HEK293 (cell line): ENCODE data around the gene ENDOU.

ENCODE experiments used
- CTCF ChIA-PET: fragments of 350-600 bp; formaldehyde crosslinking; extraction: SDS; loops from one replicate; lab custom pipeline; 2021; ENCODE audit warnings: antibody characterized with exemption; lab: Yijun Ruan, JAX
- POLR2A ChIA-PET: fragments of 300-600 bp; formaldehyde crosslinking; extraction: SDS; loops from one replicate; lab custom pipeline; 2020; ENCODE audit warnings: antibody characterized with exemption, inconsistent platforms; lab: Yijun Ruan, JAX
- H3K27ac ChIP-seq: fragments of 200-500 bp; sonication (Bioruptor generic); 2 replicates; pipeline ENCODE4 v1.5.1; 2014; ENCODE audit warnings: low read depth, low read length, control low read depth, inconsistent platforms; ENCODE audit errors: extremely low read depth
- H3K36me3 ChIP-seq, 2 experiments: fragments of 200-500 bp in 1 of 2; sonication (Bioruptor generic) in 1 of 2; 1 replicate in 1 of 2; 2 replicates in 1 of 2; pipeline ENCODE4 v1.5.1; 2014 to 2017; ENCODE audit warnings: inconsistent platforms in 2 of 2, low read length in 2 of 2; ENCODE audit not compliant: control insufficient read depth in 2 of 2, insufficient read depth in 1 of 2
- H3K4me1 ChIP-seq: fragments of 200-500 bp; sonication (Bioruptor generic); 2 replicates; pipeline ENCODE4 v1.5.1; 2014; ENCODE audit warnings: mild to moderate bottlenecking, low read length, inconsistent platforms; ENCODE audit not compliant: control insufficient read depth, insufficient read depth
- H3K4me3 ChIP-seq: 2 replicates; pipeline ENCODE4 v1.5.1; 2011; ENCODE audit warnings: low read depth, mild to moderate bottlenecking, control low read depth, low read length, moderate library complexity
- H3K9me3 ChIP-seq: fragments of 200-500 bp; sonication (Bioruptor generic); 2 replicates; pipeline ENCODE4 v1.5.1; 2014; ENCODE audit warnings: low read depth, low read length, inconsistent platforms; ENCODE audit not compliant: control insufficient read depth, insufficient read depth
- BCL11B ChIP-seq: fragments of 450-650 bp; formaldehyde crosslinking; IDR thresholded peaks from 2 replicates; pipeline ENCODE4 v1.5.1; 2016; ENCODE audit warnings: low read depth, missing biosample characterization, missing genetic modification characterization
- HOXC10 ChIP-seq: sonication (generic); formaldehyde crosslinking; IDR thresholded peaks from 2 replicates; pipeline ENCODE4 v1.8.1; 2023; ENCODE audit warnings: mild to moderate bottlenecking, missing genetic modification reagents
- IKZF3 ChIP-seq: fragments of 450-650 bp; IDR thresholded peaks from 2 replicates; pipeline ENCODE4 v1.5.0; 2018; ENCODE audit warnings: missing biosample characterization, mild to moderate bottlenecking, missing genetic modification characterization, moderate library complexity
- OVOL3 ChIP-seq: fragments of 450-650 bp; formaldehyde crosslinking; IDR thresholded peaks from 2 replicates; pipeline ENCODE4 v1.5.1; 2016; ENCODE audit warnings: missing biosample characterization, missing genetic modification characterization
- PRDM2 ChIP-seq: fragments of 450-650 bp; formaldehyde crosslinking; IDR thresholded peaks from 2 replicates; pipeline ENCODE4 v1.5.1; 2016; ENCODE audit warnings: missing biosample characterization, missing genetic modification characterization, borderline replicate concordance
- SALL2 ChIP-seq: fragments of 450-650 bp; formaldehyde crosslinking; IDR thresholded peaks from 2 replicates; pipeline ENCODE4 v1.5.0; 2017; ENCODE audit warnings: missing biosample characterization, mild to moderate bottlenecking, missing genetic modification characterization, borderline replicate concordance
- WT1 ChIP-seq: fragments of 450-650 bp; formaldehyde crosslinking; IDR thresholded peaks from 2 replicates; pipeline ENCODE4 v1.5.1; 2016; ENCODE audit warnings: missing biosample characterization, missing genetic modification characterization
- ZBTB26 ChIP-seq: fragments of 450-650 bp; formaldehyde crosslinking; optimal IDR thresholded peaks from 2 replicates; pipeline ENCODE3; 2016; ENCODE audit warnings: missing biosample characterization, mild to moderate bottlenecking, missing genetic modification characterization
- ZNF121 ChIP-seq: fragments of 450-650 bp; formaldehyde crosslinking; IDR thresholded peaks from 2 replicates; pipeline ENCODE4 v1.5.1; 2016; ENCODE audit warnings: missing biosample characterization, missing genetic modification characterization
- ZNF174 ChIP-seq: fragments of 450-650 bp; formaldehyde crosslinking; IDR thresholded peaks from 2 replicates; pipeline ENCODE4 v1.5.0; 2017; ENCODE audit warnings: missing biosample characterization, mild to moderate bottlenecking, missing genetic modification characterization
- ZNF18 ChIP-seq: fragments of 450-650 bp; formaldehyde crosslinking; IDR thresholded peaks from 2 replicates; pipeline ENCODE4 v1.5.1; 2016; ENCODE audit warnings: missing biosample characterization, missing genetic modification characterization
- ZNF335 ChIP-seq: fragments of 450-650 bp; formaldehyde crosslinking; conservative IDR thresholded peaks from 2 replicates; pipeline ENCODE4 v1.5.1; 2016; ENCODE audit warnings: missing biosample characterization, missing genetic modification characterization
- ZNF366 ChIP-seq: fragments of 450-650 bp; formaldehyde crosslinking; conservative IDR thresholded peaks from 2 replicates; pipeline ENCODE4 v1.5.1; 2016; ENCODE audit warnings: missing biosample characterization, missing genetic modification characterization
- ZNF404 ChIP-seq: fragments of 450-650 bp; formaldehyde crosslinking; IDR thresholded peaks from 2 replicates; pipeline ENCODE4 v1.5.1; 2017; ENCODE audit warnings: missing biosample characterization, missing genetic modification characterization
- ZNF561 ChIP-seq: fragments of 450-650 bp; IDR thresholded peaks from 2 replicates; pipeline ENCODE4 v1.5.1; 2018; ENCODE audit warnings: missing biosample characterization, missing genetic modification characterization, borderline replicate concordance
- ZNF785 ChIP-seq: fragments of 450-650 bp; formaldehyde crosslinking; IDR thresholded peaks from 2 replicates; pipeline ENCODE4 v1.5.1; 2016; ENCODE audit warnings: missing biosample characterization, missing genetic modification characterization
- ZNF792 ChIP-seq: fragments of 450-650 bp; formaldehyde crosslinking; IDR thresholded peaks from 2 replicates; pipeline ENCODE4 v1.5.1; 2016; ENCODE audit warnings: missing biosample characterization, missing genetic modification characterization

ENDOU gene

DNA sequence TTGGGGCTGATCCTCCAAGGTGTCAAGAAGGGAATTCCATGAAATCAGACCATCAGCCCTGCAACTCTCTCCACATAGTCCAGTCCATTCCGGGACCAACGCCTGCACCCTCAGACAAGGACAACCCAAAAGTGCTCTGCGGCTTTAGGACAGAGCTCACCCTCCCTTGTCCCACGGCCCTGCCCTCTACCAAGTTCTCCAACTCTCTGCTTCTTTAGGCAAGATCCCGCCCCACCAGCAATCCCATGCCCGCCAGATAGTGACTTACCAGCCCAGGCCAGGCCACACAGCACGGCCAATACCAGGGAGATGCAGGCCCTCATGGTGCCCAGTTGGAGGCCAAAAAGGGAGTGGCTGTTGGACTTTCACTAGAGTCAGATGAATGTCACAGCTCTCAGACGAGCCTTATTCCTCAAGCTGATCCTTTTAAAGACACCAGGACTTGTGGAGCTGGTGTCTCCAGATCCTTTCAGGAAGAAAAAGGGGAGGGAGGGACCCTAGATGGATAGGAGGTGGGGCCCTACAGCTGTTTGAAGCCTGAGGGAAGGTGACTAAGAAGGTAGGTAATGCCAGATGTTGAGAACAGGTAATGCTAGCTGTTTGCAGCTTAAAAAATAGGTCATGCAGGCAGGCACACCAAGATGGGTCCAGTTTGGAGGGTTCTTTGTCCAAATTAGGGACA lies at the start of gene ENDOU:
ENDOU (minus strand) TSS at position 400 of the 682 bp plus-strand sequence; CDS start at position 323, 77 bp downstream.
- no peaks in the 10 kb centered on the region for H3K4me1 ChIP-seq
- no peak within 1 kb of the TSS for H3K4me3 ChIP-seq
- TF ChIP-seq HOXC10 (CRISPR knock-in tag) (no peak), ZNF335 (tag by site-specific recombination) (no peak), SALL2 (tag by site-specific recombination) (no peak), IKZF3 (tag by site-specific recombination) (no peak), PRDM2 (tag by site-specific recombination) (no peak), ZNF121 (no peak), ZNF18 (no peak), WT1 (tag by site-specific recombination) (no peak), OVOL3 (no peak), ZNF404 (tag by site-specific recombination) (no peak), ZBTB26 (tag by site-specific recombination) (no peak), ZNF792 (tag by site-specific recombination) (no peak), BCL11B (tag by site-specific recombination) (no peak), ZNF174 (tag by site-specific recombination) (no peak), ZNF561 (tag by site-specific recombination) (no peak), ZNF785 (tag by site-specific recombination) (no peak), ZNF366 (no peak)
- H3K27ac ChIP-seq = no peak within 1 kb of the TSS
- no peaks in the 10 kb centered on the region for H3K36me3 ChIP-seq
- ChIA-PET POLR2A (interaction anchor here (0.6 kb wide), 1 partner anchor 12 kb away, joined by 3 read pairs; no protein-coding TSS in a partner anchor), CTCF (interaction anchor here (0.6 to 22.5 kb wide), 9 partner anchors 9 to 432 kb away, joined by 3 to 353 read pairs (median 5); partner anchors contain the start of gene ASB8)
- no peaks in the 10 kb centered on the region for H3K9me3 ChIP-seq
